ENCODE measurements around the gene PEX11G. TPM values are rescaled to one million over a fixed set of nuclear protein-coding genes. Genes with fewer than 3 reads are reported as not detected.

The PEX11G gene
- total and polyA plus RNA-seq, 12 donors = 2.5 to 24.5 (median 13.8) TPM

GRCh38 chr19:7477758-7478157, 11.1 kb downstream of the PEX11G start:
- WGBS, 4 donors = 87 to 93% (median 92%) methylated on average over 8 to 10 of the region's 10 CpGs
- no peaks in the 10 kb centered on the region for H3K36me3 ChIP-seq (replicated peaks in 1 of 2)
- intact Hi-C loops (cut with DNase I) = no loop called here
- H3K4me1 ChIP-seq (replicated peaks in 1 of 2) = peaks cover 2 to 10% of the 10 kb centered on the region in 2 donors
- TF ChIP-seq CTCF (IDR thresholded peaks at IDR 0.05) (no peak), POLR2A (IDR thresholded peaks at IDR 0.05) (no peak)
- H3K27ac ChIP-seq = no peak overlapping the region
- no peak overlapping the region for H3K4me3 ChIP-seq
- DNase-seq = no peak
- H3K27me3 ChIP-seq = no peaks in the 10 kb centered on the region
- H3K9me3 ChIP-seq (replicated peaks in 1 of 3) = no peaks in the 10 kb centered on the region

- WGBS, 4 donors = 89 to 95% (median 92%) methylated on average over 13 to 35 of the region's 35 CpGs
- Histone ChIP-seq H3K9me3 (replicated peaks in 1 of 3) (no peaks in the 10 kb centered on the region), H3K4me1 (replicated peaks in 1 of 2) (peaks cover 0 to 10% of the 10 kb centered on the region in 2 donors), H3K36me3 (replicated peaks in 1 of 2) (peaks cover 0 to 3% of the 10 kb centered on the region in 2 donors), H3K27me3 (no peaks in the 10 kb centered on the region), H3K4me3 (no peak overlapping the region), H3K27ac (no peak overlapping the region)
- no peak for DNase-seq
- TF ChIP-seq CTCF (IDR thresholded peaks at IDR 0.05) (no peak), POLR2A (IDR thresholded peaks at IDR 0.05) (no peak)
- intact Hi-C loops (cut with DNase I) = no loop called here
These were observed 11.9 kb downstream of the PEX11G start for GRCh38 chr19:7476777-7477494.

GRCh38 chr19:7476241-7476640, 12.6 kb downstream of the PEX11G start:
- intact Hi-C loops (cut with DNase I) = no loop called here
- TF ChIP-seq CTCF (IDR thresholded peaks at IDR 0.05) (no peak), POLR2A (IDR thresholded peaks at IDR 0.05) (no peak)
- Histone ChIP-seq H3K4me1 (replicated peaks in 1 of 2) (peaks cover 0 to 10% of the 10 kb centered on the region in 2 donors), H3K36me3 (replicated peaks in 1 of 2) (peaks cover 0 to 10% of the 10 kb centered on the region in 2 donors), H3K4me3 (no peak overlapping the region), H3K9me3 (replicated peaks in 1 of 3) (no peaks in the 10 kb centered on the region), H3K27me3 (no peaks in the 10 kb centered on the region), H3K27ac (no peak overlapping the region)
- DNase-seq = no peak
- WGBS, 4 donors = 66 to 96% (median 80%) methylated on average over 5 to 7 of the region's 7 CpGs

- WGBS, 4 donors = 82 to 100% (median 93%) methylated on average over 1 to 6 of the region's 6 CpGs
- H3K36me3 ChIP-seq (replicated peaks in 1 of 2) = peaks cover 0 to 16% of the 10 kb centered on the region in 2 donors
- H3K9me3 ChIP-seq (replicated peaks in 1 of 3) = no peaks in the 10 kb centered on the region
- H3K4me3 ChIP-seq = no peak overlapping the region
- TF ChIP-seq CTCF (IDR thresholded peaks at IDR 0.05) (no peak), POLR2A (IDR thresholded peaks at IDR 0.05) (no peak)
- no peak overlapping the region for H3K27ac ChIP-seq
- H3K27me3 ChIP-seq = no peaks in the 10 kb centered on the region
- no peak for DNase-seq
- intact Hi-C loops (cut with DNase I) = no loop called here
- H3K4me1 ChIP-seq (replicated peaks in 1 of 2) = peaks cover 0 to 10% of the 10 kb centered on the region in 2 donors
These were observed 13.2 kb downstream of the PEX11G start for GRCh38 chr19:7475665-7476064.

Measured in adrenal gland (tissue), 12 donors.